Activated naive CD4-positive, alpha-beta T cell treated with anti-CD3 and anti-CD28 coated beads, Interleukin-2, amount 50 U/mL, for 24 hours (primary cell): ENCODE results near the gene RNASE13.
"Not testable (repeated sequence)": the region's sequence is repeated elsewhere in the genome, so short reads cannot be mapped to it uniquely, and the experiment has no call there.

ENCODE experiments used
- H3K27ac Mint-ChIP-seq: one replicate; pipeline ENCODE4 v1.8.0; 2021; ENCODE audit warnings: mild to moderate bottlenecking, mixed read lengths
- H3K27me3 Mint-ChIP-seq: one replicate; pipeline ENCODE4 v1.8.0; 2021; ENCODE audit warnings: mixed read lengths
- H3K36me3 Mint-ChIP-seq: one replicate; pipeline ENCODE4 v1.8.0; 2021; ENCODE audit warnings: mixed read lengths
- H3K4me1 Mint-ChIP-seq: one replicate; pipeline ENCODE4 v1.8.0; 2021; ENCODE audit warnings: mixed read lengths
- H3K4me3 Mint-ChIP-seq: one replicate; pipeline ENCODE4 v1.8.0; 2021; ENCODE audit warnings: mild to moderate bottlenecking, mixed read lengths
- H3K9me3 Mint-ChIP-seq: one replicate; pipeline ENCODE4 v1.8.0; 2021; ENCODE audit warnings: mixed read lengths

RNASE13 gene

DNA sequence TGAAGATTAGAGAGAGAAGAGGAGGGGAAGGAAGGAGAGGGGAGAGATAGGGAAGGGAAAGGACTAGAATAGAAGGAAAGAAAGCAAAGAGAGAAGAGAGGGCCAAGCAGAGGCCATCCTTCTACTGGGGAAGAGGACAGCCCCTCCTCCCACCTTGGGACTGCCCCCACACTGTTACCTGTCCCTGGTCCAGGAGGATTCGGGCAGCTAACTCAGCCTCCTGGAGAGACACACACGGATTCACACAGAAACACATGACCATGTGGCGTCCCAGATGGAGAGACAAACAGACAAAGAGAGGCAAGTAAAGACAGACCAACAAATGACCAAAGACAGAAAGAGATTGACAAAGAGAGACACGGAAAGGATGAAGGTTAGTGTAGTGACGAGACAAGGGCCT lies 11.9 kb downstream of the RNASE13 start:
- H3K36me3 Mint-ChIP-seq, result peaks cover 3% of the 10 kb centered on the region
- no peaks in the 10 kb centered on the region for H3K27me3 Mint-ChIP-seq
- H3K4me3 Mint-ChIP-seq, result peak overlapping the region; percentile 42
- no peaks in the 10 kb centered on the region for H3K9me3 Mint-ChIP-seq
- H3K27ac Mint-ChIP-seq, result no peak overlapping the region
- H3K4me1 Mint-ChIP-seq, result peaks cover 16% of the 10 kb centered on the region

DNA sequence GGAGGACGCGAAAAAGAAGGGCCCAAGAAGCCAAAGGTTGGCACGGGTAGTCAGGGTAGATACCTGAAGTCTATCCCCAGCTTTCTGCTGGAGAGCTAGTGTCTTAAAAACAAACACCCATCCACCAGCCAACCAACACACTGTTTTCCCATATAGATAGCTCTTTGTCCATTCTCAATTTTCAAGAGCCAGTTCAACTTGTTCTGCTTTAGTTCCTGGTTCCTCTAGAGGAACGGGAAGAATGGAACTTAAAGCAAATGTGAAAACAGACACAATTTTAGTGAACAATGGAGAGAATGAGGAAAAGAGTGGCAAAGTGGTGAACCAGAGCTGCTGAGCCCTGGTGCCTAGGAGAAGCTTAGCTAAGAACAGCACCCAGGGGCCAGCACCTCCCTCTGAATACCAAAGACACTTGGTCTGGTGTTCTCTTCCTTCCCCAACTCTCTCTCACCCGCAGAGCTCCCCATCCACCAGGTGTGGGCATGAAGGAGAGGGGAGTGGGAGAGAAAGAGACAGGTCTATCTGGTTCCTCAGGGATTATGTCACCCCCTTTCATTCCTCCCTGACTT lies 13.5 kb downstream of the RNASE13 start:
- Mint-ChIP-seq H3K27ac (no peak overlapping the region), H3K9me3 (no peaks in the 10 kb centered on the region), H3K27me3 (no peaks in the 10 kb centered on the region), H3K36me3 (peaks cover 3% of the 10 kb centered on the region), H3K4me1 (peaks cover 16% of the 10 kb centered on the region), H3K4me3 (no peak overlapping the region)

DNA sequence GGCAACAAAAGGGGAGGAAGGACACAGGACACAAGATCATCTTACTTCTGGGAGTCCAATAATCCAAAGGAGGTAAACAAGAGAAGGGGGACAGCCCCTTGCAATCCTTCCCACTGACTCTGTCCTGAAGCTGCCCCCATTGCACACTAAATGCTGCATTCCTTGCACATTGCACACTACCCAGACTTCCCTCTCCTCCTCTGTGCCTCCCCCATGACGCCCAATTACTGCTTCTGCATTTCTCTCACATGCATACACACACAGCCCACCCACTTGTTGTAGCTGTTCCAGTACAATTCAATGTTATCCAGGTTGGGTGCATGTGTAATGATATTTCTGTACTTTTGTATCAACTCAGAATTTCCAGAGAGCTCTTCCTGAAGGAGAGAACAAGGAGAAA lies 15.2 kb downstream of the RNASE13 start:
- H3K9me3 Mint-ChIP-seq, result no peaks in the 10 kb centered on the region
- H3K4me1 Mint-ChIP-seq, result peaks cover 15% of the 10 kb centered on the region
- H3K27me3 Mint-ChIP-seq, result no peaks in the 10 kb centered on the region
- H3K36me3 Mint-ChIP-seq, result peaks cover 3% of the 10 kb centered on the region
- no peak overlapping the region for H3K4me3 Mint-ChIP-seq
- no peak overlapping the region for H3K27ac Mint-ChIP-seq

DNA sequence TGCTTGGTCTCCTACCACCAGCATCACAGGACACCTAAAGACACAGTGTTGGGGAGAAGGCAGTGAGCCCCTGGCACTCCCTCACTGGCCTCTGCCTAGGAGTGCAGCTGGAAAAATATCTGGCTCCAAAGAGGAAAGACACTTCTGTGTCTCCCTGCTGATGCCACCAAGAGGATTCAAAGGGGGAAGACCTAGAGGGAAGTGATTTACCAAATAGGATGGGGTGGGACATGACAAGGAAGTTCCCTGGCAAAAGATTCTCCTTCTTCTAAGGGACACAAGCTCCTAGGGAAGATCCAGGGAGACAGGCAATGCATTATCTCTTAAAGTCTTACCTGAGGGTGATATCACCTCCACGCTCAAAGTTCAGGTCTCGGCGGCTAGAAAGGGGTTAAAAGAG lies 15.8 kb downstream of the RNASE13 start:
- Mint-ChIP-seq H3K4me3 (no peak overlapping the region), H3K27me3 (peaks cover 2% of the 10 kb centered on the region), H3K27ac (no peak overlapping the region), H3K9me3 (no peaks in the 10 kb centered on the region), H3K4me1 (peaks cover 9% of the 10 kb centered on the region), H3K36me3 (peaks cover 3% of the 10 kb centered on the region)

DNA sequence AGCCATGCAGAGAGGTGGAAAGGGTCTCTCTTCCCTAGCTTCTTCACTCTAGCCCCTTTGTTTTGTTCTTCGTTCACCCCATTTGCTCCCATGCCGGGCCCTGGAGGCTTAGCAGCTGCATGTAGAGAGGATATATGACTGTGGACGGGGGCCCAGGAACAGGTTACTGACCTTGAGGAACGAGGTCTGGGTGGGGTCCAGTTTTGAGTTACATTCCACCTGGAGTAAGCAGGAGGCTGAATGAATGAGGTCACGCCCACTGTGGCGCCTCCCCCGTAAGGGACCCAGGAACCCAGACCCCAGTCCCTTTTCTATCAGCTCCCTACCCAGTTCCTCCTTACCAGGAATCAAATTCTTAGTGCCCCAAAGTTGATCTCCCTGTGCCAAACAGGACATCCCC lies 16.3 kb downstream of the RNASE13 start:
- Mint-ChIP-seq H3K4me1 (peaks cover 5% of the 10 kb centered on the region), H3K27ac (no peak overlapping the region), H3K4me3 (no peak overlapping the region), H3K9me3 (no peaks in the 10 kb centered on the region), H3K36me3 (peaks cover 3% of the 10 kb centered on the region), H3K27me3 (peaks cover 3% of the 10 kb centered on the region)

DNA sequence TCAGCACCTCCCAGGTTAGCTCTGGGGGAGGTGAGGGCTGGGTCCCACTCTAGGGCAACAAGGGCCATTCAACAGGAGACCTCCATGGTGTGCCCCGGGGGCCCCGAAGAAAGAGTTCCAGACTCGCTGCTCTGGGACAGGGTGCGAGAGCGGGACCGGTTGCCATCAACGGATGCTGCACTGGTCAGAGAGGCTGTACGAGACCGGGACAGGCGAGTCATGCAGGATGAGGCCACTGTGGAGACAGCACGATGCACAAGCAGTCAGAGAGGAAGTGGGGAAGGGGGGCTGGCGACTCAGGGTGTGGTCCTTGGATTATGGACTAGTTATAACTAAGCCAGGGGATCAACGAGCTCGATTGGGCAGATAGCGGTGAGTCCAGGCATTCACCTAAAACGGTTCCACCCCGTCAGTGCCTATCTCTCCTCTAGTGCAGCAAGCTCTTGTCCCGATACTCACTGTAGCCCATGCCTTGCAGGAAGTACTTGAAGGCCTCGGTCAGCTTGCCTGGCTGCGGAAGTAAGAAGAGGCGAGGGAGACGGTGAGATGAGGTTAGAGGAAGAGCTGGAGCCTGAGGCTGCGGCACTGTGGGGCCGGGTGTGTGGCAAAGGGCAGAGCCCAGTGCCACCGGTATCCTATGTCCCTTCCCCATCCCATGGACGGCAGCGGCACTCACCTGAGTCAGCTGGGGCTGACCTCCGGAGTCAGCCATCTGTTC lies 16.9 kb downstream of the RNASE13 start:
- Mint-ChIP-seq H3K4me1 (peaks cover 1% of the 10 kb centered on the region), H3K27ac (no peak overlapping the region), H3K36me3 (peaks cover 3% of the 10 kb centered on the region), H3K4me3 (no peak overlapping the region), H3K27me3 (peaks cover 6% of the 10 kb centered on the region), H3K9me3 (no peaks in the 10 kb centered on the region)

DNA sequence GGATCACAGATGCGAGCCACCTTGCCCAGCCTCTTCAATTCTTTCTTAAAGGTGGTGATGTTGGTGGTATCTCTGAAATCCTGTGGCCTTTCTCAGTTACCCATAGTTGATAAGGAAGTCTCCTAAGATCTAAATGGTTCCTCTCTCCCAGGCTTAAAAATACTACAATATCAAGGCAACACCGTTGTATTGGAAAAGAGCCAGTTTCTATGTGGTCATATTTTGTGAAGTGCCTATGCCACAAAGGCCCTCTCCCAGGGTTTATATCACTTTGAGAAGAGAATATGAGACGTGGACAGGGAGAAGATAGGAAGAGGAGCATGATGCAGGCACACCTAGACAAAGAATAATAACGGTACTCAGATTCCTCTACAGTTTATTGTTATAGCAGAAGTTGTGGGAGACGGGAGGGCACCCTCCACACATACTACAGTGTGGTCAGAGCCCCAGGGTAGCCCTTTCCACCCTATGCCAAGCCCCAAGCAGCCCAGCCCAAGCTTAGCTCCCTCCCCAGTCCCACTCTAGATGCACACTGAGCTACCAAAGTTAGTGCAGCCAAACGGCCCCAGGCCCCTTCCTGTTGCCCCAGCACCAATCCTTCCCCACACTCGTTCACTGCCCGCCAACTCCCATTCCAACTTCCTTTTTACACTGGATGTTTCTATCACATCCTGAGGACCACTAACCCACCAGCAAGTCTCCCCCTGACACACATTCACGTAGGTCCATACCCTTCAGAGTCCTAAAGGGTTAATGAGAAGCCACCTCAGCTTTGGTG lies 18.0 kb downstream of the RNASE13 start:
- Mint-ChIP-seq H3K27me3 (peaks cover 11% of the 10 kb centered on the region), H3K4me3 (no peak overlapping the region)

DNA sequence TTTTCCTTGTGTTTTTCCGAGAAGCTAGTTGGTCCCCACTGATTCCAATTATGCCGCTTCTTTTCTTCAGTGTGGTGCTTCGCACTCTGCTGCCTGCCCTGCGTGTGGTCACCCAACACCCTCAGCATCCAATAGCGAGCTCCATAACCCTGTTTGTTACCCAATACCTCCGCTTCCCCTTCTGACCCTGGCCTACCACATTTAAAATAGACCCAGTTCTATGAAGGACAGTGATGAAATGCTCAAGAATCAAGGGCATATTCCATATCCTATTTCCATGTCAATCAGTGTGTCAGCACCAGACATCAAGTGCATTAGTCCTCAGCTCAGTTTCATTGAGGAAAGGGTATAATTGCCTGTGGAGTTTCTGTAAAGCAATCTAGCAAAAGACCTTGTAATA lies 19.3 kb downstream of the RNASE13 start:
- Mint-ChIP-seq H3K4me1 (no peaks in the 10 kb centered on the region), H3K9me3 (no peaks in the 10 kb centered on the region), H3K4me3 (no peak overlapping the region), H3K27ac (no peak overlapping the region), H3K36me3 (peaks cover 3% of the 10 kb centered on the region), H3K27me3 (peaks cover 11% of the 10 kb centered on the region)

More for the DNA sequence above, 18.0 kb downstream of the RNASE13 start:
- no peak overlapping the region for H3K27ac Mint-ChIP-seq
- H3K9me3 Mint-ChIP-seq, result no peaks in the 10 kb centered on the region
- H3K36me3 Mint-ChIP-seq, result peaks cover 3% of the 10 kb centered on the region
- no peaks in the 10 kb centered on the region for H3K4me1 Mint-ChIP-seq

DNA sequence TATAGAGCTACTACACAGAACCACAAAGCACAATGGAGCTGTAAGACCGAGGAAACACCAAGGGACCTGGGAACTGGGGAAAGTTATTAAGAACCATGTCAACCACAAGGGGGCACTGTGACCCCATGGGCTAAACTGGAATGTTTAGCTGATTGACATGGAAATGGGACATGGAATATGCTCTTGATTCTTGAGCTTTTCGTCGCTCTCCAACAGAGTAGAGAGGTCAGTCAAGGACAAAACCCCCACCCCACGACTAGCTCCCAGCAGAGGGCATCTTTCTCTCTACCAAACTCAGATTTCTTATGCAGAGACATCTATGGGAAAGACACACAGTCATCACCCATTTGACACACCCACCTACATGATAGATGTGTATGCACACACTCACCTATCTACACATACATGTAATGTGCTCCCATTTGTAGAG lies 19.8 kb downstream of the RNASE13 start:
- H3K4me3 Mint-ChIP-seq, result no peak overlapping the region
- no peaks in the 10 kb centered on the region for H3K4me1 Mint-ChIP-seq
- peaks cover 11% of the 10 kb centered on the region for H3K27me3 Mint-ChIP-seq
- H3K9me3 Mint-ChIP-seq, result no peaks in the 10 kb centered on the region
- H3K27ac Mint-ChIP-seq, result no peak overlapping the region
- peaks cover 3% of the 10 kb centered on the region for H3K36me3 Mint-ChIP-seq

DNA sequence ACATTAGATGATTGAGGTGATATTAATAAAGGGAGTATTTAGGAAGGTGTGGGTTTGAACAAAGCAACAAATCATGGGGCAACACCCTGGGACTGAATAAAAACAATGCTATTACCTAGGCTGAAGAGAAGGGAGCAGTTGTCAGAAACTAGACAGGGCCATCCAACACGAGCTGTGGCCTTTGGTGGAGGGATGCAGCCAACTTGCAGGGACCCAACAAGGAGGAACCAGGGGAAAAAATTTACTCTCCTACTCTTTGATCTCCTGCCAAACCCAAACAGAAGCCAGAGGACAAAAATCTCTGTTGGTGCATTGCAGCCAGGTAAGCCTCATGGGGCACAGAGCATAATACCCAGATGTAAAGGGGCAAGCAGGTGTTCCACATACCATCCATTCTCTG lies 23.5 kb downstream of the RNASE13 start:
- H3K27ac Mint-ChIP-seq, result no peak overlapping the region
- no peaks in the 10 kb centered on the region for H3K9me3 Mint-ChIP-seq
- H3K4me1 Mint-ChIP-seq, result no peaks in the 10 kb centered on the region
- H3K4me3 Mint-ChIP-seq, result no peak overlapping the region
- peaks cover 13% of the 10 kb centered on the region for H3K27me3 Mint-ChIP-seq
- no peaks in the 10 kb centered on the region for H3K36me3 Mint-ChIP-seq

DNA sequence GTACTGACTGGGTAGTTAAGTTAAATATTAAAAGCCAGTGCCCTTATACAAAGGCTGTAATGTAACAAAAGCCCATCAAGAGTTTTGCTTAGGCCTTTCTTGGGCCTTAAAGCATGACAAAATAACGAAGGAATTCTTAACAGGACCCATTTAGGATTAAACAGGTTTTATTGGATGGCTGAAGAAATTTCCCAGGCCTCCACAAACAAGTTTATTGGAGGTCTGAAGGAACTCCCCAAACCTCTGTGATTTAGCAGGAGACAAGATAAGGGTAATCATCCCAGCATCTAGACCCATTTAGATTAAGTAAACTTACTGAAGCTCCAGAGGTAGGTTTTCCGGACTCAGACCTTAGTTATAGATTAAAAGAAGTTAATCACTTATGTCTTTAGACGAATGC lies 24.9 kb downstream of the RNASE13 start:
- H3K36me3 Mint-ChIP-seq, H3K4me1 Mint-ChIP-seq, H3K9me3 Mint-ChIP-seq: not testable (repeated sequence)

DNA sequence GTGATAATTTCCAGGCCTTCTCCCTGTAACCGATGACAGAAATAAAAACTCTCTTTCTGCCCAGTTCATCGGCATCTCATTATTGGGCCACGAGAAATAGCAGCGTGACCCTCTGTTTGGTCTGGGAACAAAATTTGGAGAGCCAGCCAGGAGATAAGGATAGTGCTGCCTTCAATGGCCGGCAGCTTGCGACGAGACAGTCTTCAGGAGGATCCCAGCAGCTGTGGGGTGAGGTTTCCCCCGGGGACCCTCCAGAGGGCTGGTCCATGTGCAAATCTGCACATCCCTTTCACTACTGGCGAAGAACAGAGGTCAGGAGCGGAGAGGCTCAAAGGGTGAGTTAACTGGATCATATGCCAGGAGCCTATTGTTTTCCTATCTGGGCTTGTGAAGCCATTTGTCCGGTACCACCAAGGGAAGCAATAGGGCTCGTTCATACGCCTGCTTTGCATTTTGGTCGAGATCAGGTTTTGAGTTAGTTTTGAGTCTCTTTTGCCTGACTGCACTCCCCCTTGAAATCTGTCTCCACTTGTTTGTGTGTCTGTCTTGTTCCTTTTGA lies 30.7 kb downstream of the RNASE13 start:
- H3K4me3 Mint-ChIP-seq, result no peak overlapping the region
- no peaks in the 10 kb centered on the region for H3K27me3 Mint-ChIP-seq
- H3K36me3 Mint-ChIP-seq, result no peaks in the 10 kb centered on the region
- no peak overlapping the region for H3K27ac Mint-ChIP-seq
- no peaks in the 10 kb centered on the region for H3K9me3 Mint-ChIP-seq
- no peaks in the 10 kb centered on the region for H3K4me1 Mint-ChIP-seq

More for the DNA sequence above, 24.9 kb downstream of the RNASE13 start:
- H3K27me3 Mint-ChIP-seq, result peaks cover 13% of the 10 kb centered on the region
- H3K27ac Mint-ChIP-seq, H3K4me3 Mint-ChIP-seq: not testable (repeated sequence)

DNA sequence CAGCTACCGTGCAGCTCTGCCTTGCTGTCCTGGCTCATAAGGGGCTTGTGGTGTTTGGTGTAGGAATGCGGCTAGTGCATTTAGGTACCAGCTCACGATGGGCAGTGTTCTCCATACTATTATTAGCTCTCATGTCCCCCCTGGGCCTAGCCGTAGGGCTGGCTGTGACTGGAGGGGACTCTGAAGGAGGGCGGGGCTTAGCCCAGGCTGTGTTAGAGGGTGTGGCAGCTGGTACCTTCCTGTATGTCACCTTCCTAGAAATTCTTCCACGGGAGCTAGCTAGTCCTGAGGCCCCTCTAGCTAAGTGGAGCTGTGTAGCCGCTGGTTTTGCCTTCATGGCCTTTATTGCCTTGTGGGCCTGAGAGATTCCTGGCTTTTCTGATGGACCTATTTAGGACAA lies 33.4 kb downstream of the RNASE13 start:
- Mint-ChIP-seq H3K9me3 (no peaks in the 10 kb centered on the region), H3K27me3 (no peaks in the 10 kb centered on the region), H3K27ac (no peak overlapping the region), H3K4me3 (no peak overlapping the region), H3K36me3 (peaks cover 2% of the 10 kb centered on the region), H3K4me1 (peaks cover 22% of the 10 kb centered on the region)

DNA sequence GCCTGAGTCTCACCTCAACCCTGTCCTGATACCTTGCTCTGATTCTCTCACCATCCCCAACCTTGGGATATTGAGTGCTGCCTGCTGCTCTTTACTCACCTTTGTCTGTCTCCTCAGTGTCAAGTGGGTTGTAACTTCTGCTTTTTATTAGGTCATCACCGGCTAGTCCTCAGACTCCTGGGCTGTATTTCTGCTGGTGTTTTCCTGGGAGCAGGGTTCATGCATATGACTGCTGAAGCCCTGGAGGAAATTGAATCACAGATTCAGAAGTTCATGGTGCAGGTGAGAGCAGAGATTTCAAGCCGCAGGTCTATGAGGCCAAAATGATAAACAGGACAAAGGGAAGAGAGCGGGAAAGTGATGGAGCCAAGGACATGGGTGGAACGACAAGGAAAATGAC lies 35.0 kb downstream of the RNASE13 start:
- no peaks in the 10 kb centered on the region for H3K27me3 Mint-ChIP-seq
- peaks cover 33% of the 10 kb centered on the region for H3K4me1 Mint-ChIP-seq
- H3K9me3 Mint-ChIP-seq, result no peaks in the 10 kb centered on the region
- no peak overlapping the region for H3K27ac Mint-ChIP-seq
- peaks cover 14% of the 10 kb centered on the region for H3K36me3 Mint-ChIP-seq
- H3K4me3 Mint-ChIP-seq, result no peak overlapping the region

DNA sequence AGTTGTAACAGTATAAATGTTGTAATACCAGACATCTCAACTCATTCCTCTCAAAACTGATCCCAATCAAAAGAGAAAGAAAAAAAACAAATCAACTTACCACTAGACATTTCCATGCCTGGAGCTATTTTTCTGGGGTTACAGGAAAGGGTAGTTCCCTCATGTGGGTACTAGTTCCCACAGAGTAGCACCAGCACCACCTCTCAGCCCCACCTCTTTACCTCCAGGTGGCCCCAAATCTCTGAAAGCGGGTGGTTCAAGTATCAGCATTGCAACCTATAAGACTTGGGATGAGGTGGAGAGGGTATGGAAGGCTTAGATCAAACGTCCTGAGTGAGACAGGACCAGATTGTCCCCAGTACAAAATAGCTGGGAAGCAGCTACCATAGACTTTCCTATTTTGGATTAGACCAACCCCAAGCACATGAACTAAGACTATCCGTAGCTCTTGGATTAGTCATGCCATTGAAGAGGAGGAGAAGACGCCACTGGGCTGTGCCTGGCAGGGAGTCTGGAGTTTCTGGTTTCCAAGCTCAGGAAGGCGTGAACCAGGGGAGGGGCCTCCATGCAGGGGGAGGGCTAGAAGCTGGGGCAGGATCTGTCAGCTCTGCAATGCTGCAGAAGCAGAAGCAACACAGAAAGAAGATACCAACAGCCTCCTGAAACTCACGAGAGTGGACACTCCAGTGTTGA lies 35.8 kb downstream of the RNASE13 start, which contains the start of gene SLC39A2:
SLC39A2 (plus strand) TSS at position 620 of the 693 bp plus-strand sequence. CDS start 154 bp downstream, outside the sequence.
- no peaks in the 10 kb centered on the region for H3K9me3 Mint-ChIP-seq
- H3K27me3 Mint-ChIP-seq, result no peaks in the 10 kb centered on the region
- peaks cover 15% of the 10 kb centered on the region for H3K36me3 Mint-ChIP-seq
- H3K4me1 Mint-ChIP-seq, result peaks cover 34% of the 10 kb centered on the region
- no peak within 1 kb of the TSS for H3K27ac Mint-ChIP-seq
- no peak within 1 kb of the TSS for H3K4me3 Mint-ChIP-seq
